Sigmoid colon (tissue), 7 donors: ENCODE results near the gene PTPRA. TPM values are rescaled to one million over a fixed set of nuclear protein-coding genes. Genes with fewer than 3 reads are reported as not detected.

Experiments used
- DNase-seq: peaks from one replicate; pipeline ENCODE4 v3.0.0-alpha.2; 2019
- H3K27ac ChIP-seq, 4 donors: fragments of 200-600 bp; sonication (generic); one replicate each; pipeline ENCODE4 v1.5.1; 2016 to 2019; ENCODE audit warnings: mild to moderate bottlenecking in 1 of 4
- H3K27me3 ChIP-seq, 3 donors: fragments of 200-600 bp; sonication (generic); one replicate each; pipeline ENCODE4 v1.5.1; 2019; ENCODE audit warnings: mild to moderate bottlenecking in 1 of 3
- H3K36me3 ChIP-seq, 4 donors: fragments of 200-600 bp; sonication (generic); one replicate each; pipeline ENCODE4 v1.5.1; 2016 to 2019
- H3K4me1 ChIP-seq, 4 donors: fragments of 200-600 bp; sonication (generic); one replicate each; pipeline ENCODE4 v1.5.1; 2017 to 2019
- H3K4me3 ChIP-seq, 4 donors: fragments of 200-600 bp; sonication (generic); one replicate each; pipeline ENCODE4 v1.5.1; 2017 to 2019; ENCODE audit warnings: mild to moderate bottlenecking in 2 of 4, moderate library complexity in 1 of 4
- H3K9me3 ChIP-seq, 4 donors: fragments of 200-600 bp in 3 of 4; sonication (generic) in 3 of 4; one replicate each; pipeline versions ENCODE4 v1.5.1 to v1.6.1; 2013 to 2019
- CTCF ChIP-seq, 4 experiments: fragments of 450-650 bp in 3 of 4; fragments of 200-600 bp in 1 of 4; IDR thresholded peaks; one replicate each; pipeline ENCODE4 v1.5.1; 2016 to 2019; ENCODE audit warnings: antibody characterized with exemption in 4 of 4, mild to moderate bottlenecking in 3 of 4, moderate library complexity in 2 of 4
- EP300 ChIP-seq, 4 donors: sonication (generic); formaldehyde crosslinking; IDR thresholded peaks; one replicate each; pipeline ENCODE4 v1.6.1; 2017; ENCODE audit warnings: antibody characterized with exemption in 4 of 4
- POLR2A ChIP-seq, 2 donors: fragments of 450-650 bp; IDR thresholded peaks; one replicate each; pipeline ENCODE4 v1.6.1; 2016; ENCODE audit warnings: antibody characterized with exemption in 2 of 2, mild to moderate bottlenecking in 2 of 2, moderate library complexity in 2 of 2
- POLR2AphosphoS5 ChIP-seq, 4 donors: sonication (generic); formaldehyde crosslinking; IDR thresholded peaks; one replicate each; pipeline ENCODE4 v1.6.1; 2017; ENCODE audit warnings: antibody characterized with exemption in 4 of 4
- WGBS, 2 donors: extraction: QIAGEN DNeasy Blood & Tissue Kit; methylation state at CpG; one replicate each; pipeline ENCODE4 v1.1.7; 2013; 5-methylcytosine and 5-hydroxymethylcytosine counted together
- intact Hi-C: fragments of 100-400 bp; cut with DNase I; formaldehyde crosslinking; loops from one replicate; pipeline ENCODE4 v1.15.1; 2023
- polyA plus RNA-seq, 3 donors: library from polyadenylated mRNA; stranded (reverse); fragments of 200-250 nt; gene quantifications; one replicate each; pipeline ENCODE4 v1.2.3, GENCODE V29; 2013
- total RNA-seq, 4 donors: library from RNA; depleted of rRNA; stranded (reverse); fragments of >200 nt; gene quantifications; one replicate each; pipeline ENCODE4 v1.1.0, GENCODE V29; 2016
- donor health status: healthy with polysubstance abuse.
- donor health status: Bipolar disorder and iron deficiency.
- donor health status: healthy.

Gene PTPRA
- total and polyA plus RNA-seq, 7 donors: 10.2 to 86.4 (median 62.0) TPM

GRCh38 chr20:2872459-2873009 is 747 bp upstream of the PTPRA start:
- Histone ChIP-seq H3K27me3 (peaks cover 0 to 14% (median 0%) of the 10 kb centered on the region in 3 donors), H3K9me3 (no peaks in the 10 kb centered on the region), H3K27ac (peak overlapping the region; percentile 78 to 91 (median 86)), H3K4me1 (peaks cover 0 to 44% (median 31%) of the 10 kb centered on the region in 4 donors), H3K4me3 (peak overlapping the region; percentile 88 to 98 (median 94)), H3K36me3 (no peaks in the 10 kb centered on the region)
- intact Hi-C loops: loop anchor here (2.0 to 10.0 kb wide), 4 partner anchors 32 to 1015 kb away; partner anchors contain the start of genes PANK2, PCED1A, SIRPA and VPS16
- DNase-seq: peak; percentile 81
- TF ChIP-seq CTCF (IDR thresholded peaks at IDR 0.05) (peak in 1 of 4 experiments; percentile 8), POLR2AphosphoS5 (IDR thresholded peaks at IDR 0.05) (peak in 1 of 4 donors; percentile 28), POLR2A (IDR thresholded peaks at IDR 0.05) (no peak), EP300 (IDR thresholded peaks at IDR 0.05) (no peak)
- 0% methylated on average over 49 of the region's 49 CpGs for WGBS, 2 donors

- intact Hi-C loops: loop anchor here (2.0 to 10.0 kb wide), 4 partner anchors 33 to 1014 kb away; partner anchors contain the start of genes PANK2, PCED1A, SIRPA and VPS16
- TF ChIP-seq CTCF (IDR thresholded peaks at IDR 0.05) (no peak), EP300 (IDR thresholded peaks at IDR 0.05) (no peak)
- 0% methylated on average over 29 of the region's 29 CpGs for WGBS, 2 donors
- Histone ChIP-seq H3K27me3 (peaks cover 0 to 14% (median 0%) of the 10 kb centered on the region in 3 donors), H3K36me3 (no peaks in the 10 kb centered on the region), H3K4me3 (peak overlapping the region; percentile 88 to 98 (median 94)), H3K4me1 (peaks cover 0 to 44% (median 32%) of the 10 kb centered on the region in 4 donors), H3K9me3 (no peaks in the 10 kb centered on the region), H3K27ac (peak overlapping the region; percentile 78 to 91 (median 86))
- DNase-seq: no peak
Observed at GRCh38 chr20:2873747-2874041, 413 bp downstream of the PTPRA start.

GRCh38 chr20:2874456-2874855 is 1.2 kb downstream of the PTPRA start:
- DNase-seq: no peak
- no peaks in the 10 kb centered on the region for H3K36me3 ChIP-seq
- WGBS, 2 donors: 23 to 28% methylated on average over 7 of the region's 7 CpGs
- TF ChIP-seq CTCF (IDR thresholded peaks at IDR 0.05) (no peak), POLR2AphosphoS5 (IDR thresholded peaks at IDR 0.05) (no peak), EP300 (IDR thresholded peaks at IDR 0.05) (no peak), POLR2A (IDR thresholded peaks at IDR 0.05) (no peak)
- no peaks in the 10 kb centered on the region for H3K9me3 ChIP-seq
- intact Hi-C loops: loop anchor here (5.0 to 10.0 kb wide), 3 partner anchors 128 to 1013 kb away; partner anchors contain the start of genes PANK2 and SIRPA
- H3K27me3 ChIP-seq: peaks cover 0 to 14% (median 0%) of the 10 kb centered on the region in 3 donors
- peak overlapping the region in 1 of 4 donors; percentile 91 for H3K27ac ChIP-seq
- H3K4me3 ChIP-seq: peak overlapping the region; percentile 88 to 98 (median 94)
- H3K4me1 ChIP-seq: peaks cover 0 to 44% (median 38%) of the 10 kb centered on the region in 4 donors

GRCh38 chr20:2875690-2876203 is 2.5 kb downstream of the PTPRA start:
- Histone ChIP-seq H3K9me3 (no peaks in the 10 kb centered on the region), H3K27me3 (peaks cover 0 to 14% (median 0%) of the 10 kb centered on the region in 3 donors), H3K27ac (no peak overlapping the region), H3K4me3 (no peak overlapping the region), H3K4me1 (peaks cover 0 to 51% (median 38%) of the 10 kb centered on the region in 4 donors), H3K36me3 (no peaks in the 10 kb centered on the region)
- intact Hi-C loops: loop anchor here (10.0 kb wide), 1 partner anchor 981 kb away; the partner anchor contains the start of gene SIRPA
- no peak for TF ChIP-seq POLR2A (IDR thresholded peaks at IDR 0.05)
- no peak for TF ChIP-seq EP300 (IDR thresholded peaks at IDR 0.05)
- no peak for TF ChIP-seq CTCF (IDR thresholded peaks at IDR 0.05)
- no peak for TF ChIP-seq POLR2AphosphoS5 (IDR thresholded peaks at IDR 0.05)
- WGBS, 2 donors: 93% methylated on average over 5 of the region's 5 CpGs
- no peak for DNase-seq
